Loucy (cell line): ENCODE data around the gene GAREM1.

Experiments used
- H2AFZ ChIP-seq: fragments of 200-600 bp; sonication (generic); 2 replicates; pipeline ENCODE4 v1.6.0; 2016; ENCODE audit warnings: antibody characterized with exemption, mild to moderate bottlenecking, low read length, moderate library complexity
- H3F3A ChIP-seq: fragments of 200-600 bp; 2 replicates; pipeline ENCODE4 v1.6.0; 2016; ENCODE audit warnings: antibody characterized with exemption, low read depth, mild to moderate bottlenecking
- H3K27me3 ChIP-seq: fragments of 200-600 bp; sonication (generic); 2 replicates; pipeline ENCODE4 v1.6.1; 2014; ENCODE audit warnings: low read length, mild to moderate bottlenecking; ENCODE audit not compliant: insufficient read depth, poor library complexity, severe bottlenecking
- H3K36me3 ChIP-seq: fragments of 200-600 bp; sonication (generic); 2 replicates; pipeline ENCODE4 v1.6.1; 2016; ENCODE audit warnings: low read length; ENCODE audit not compliant: insufficient read depth
- H3K4me1 ChIP-seq: fragments of 200-600 bp; sonication (generic); 2 replicates; pipeline ENCODE4 v1.5.1; 2014; ENCODE audit warnings: low read length, mild to moderate bottlenecking; ENCODE audit not compliant: insufficient read depth, poor library complexity, severe bottlenecking
- H3K4me2 ChIP-seq: fragments of 200-600 bp; sonication (generic); 2 replicates; pipeline ENCODE4 v1.6.0; 2014; ENCODE audit warnings: antibody characterized with exemption, low read length, low read depth, mild to moderate bottlenecking; ENCODE audit not compliant: poor library complexity, severe bottlenecking
- H3K4me3 ChIP-seq: fragments of 200-600 bp; sonication (generic); 2 replicates; pipeline ENCODE4 v1.5.1; 2014; ENCODE audit warnings: low read length, mild to moderate bottlenecking, mixed read lengths; ENCODE audit not compliant: poor library complexity, severe bottlenecking
- H3K79me2 ChIP-seq: fragments of 200-600 bp; sonication (generic); 2 replicates; pipeline ENCODE4 v1.6.1; 2014; ENCODE audit warnings: low read length; ENCODE audit not compliant: insufficient read depth
- H3K9ac ChIP-seq: fragments of 200-600 bp; sonication (generic); 2 replicates; pipeline ENCODE4 v1.6.0; 2014; ENCODE audit warnings: mild to moderate bottlenecking, low read depth, low read length, moderate library complexity; ENCODE audit not compliant: poor library complexity, severe bottlenecking
- H3K9me2 ChIP-seq: fragments of 200-600 bp; sonication (generic); replicated peaks from 2 replicates; pipeline ENCODE4 v1.6.1; 2016; ENCODE audit warnings: low read depth, low read length, mixed read lengths
- H3K9me3 ChIP-seq: fragments of 200-600 bp; sonication (generic); 2 replicates; pipeline ENCODE4 v1.6.1; 2014; ENCODE audit warnings: mild to moderate bottlenecking, antibody characterized with exemption, low read length, low read depth; ENCODE audit not compliant: insufficient read depth
- H4K20me1 ChIP-seq: fragments of 200-600 bp; sonication (generic); 2 replicates; pipeline ENCODE4 v1.6.0; 2014; ENCODE audit warnings: antibody characterized with exemption, low read length, mild to moderate bottlenecking; ENCODE audit not compliant: insufficient read depth, poor library complexity, severe bottlenecking
- EZH2phosphoT487 ChIP-seq: fragments of 200-600 bp; IDR thresholded peaks from 2 replicates; pipeline ENCODE4 v1.6.1; 2018; ENCODE audit warnings: antibody characterized with exemption, mild to moderate bottlenecking, moderate library complexity, borderline replicate concordance
- TF ChIP-seq, protein P1 (sequence below): fragments of 200-600 bp; sonication (generic); conservative IDR thresholded peaks from 2 replicates; pipeline ENCODE4 v1.5.1; 2014; ENCODE audit warnings: mild to moderate bottlenecking, antibody characterized with exemption, low read length

GAREM1 gene

GRCh38 chr18:32290810-32291209, 179.9 kb downstream of the GAREM1 start:
- H3K9ac ChIP-seq: no peak overlapping the region
- no peaks in the 10 kb centered on the region for H4K20me1 ChIP-seq
- no peak overlapping the region for H2AFZ ChIP-seq
- H3K4me3 ChIP-seq: no peak overlapping the region
- H3F3A ChIP-seq: no peaks in the 10 kb centered on the region
- no peaks in the 10 kb centered on the region for H3K4me1 ChIP-seq
- no peak for TF ChIP-seq EZH2phosphoT487
- H3K79me2 ChIP-seq: no peaks in the 10 kb centered on the region
- H3K4me2 ChIP-seq: no peak overlapping the region
- no peaks in the 10 kb centered on the region for H3K27me3 ChIP-seq
- H3K9me3 ChIP-seq: no peaks in the 10 kb centered on the region
- no peaks in the 10 kb centered on the region for H3K9me2 ChIP-seq
- no peaks in the 10 kb centered on the region for H3K36me3 ChIP-seq

- Histone ChIP-seq H3K9ac (no peak overlapping the region), H3F3A (no peaks in the 10 kb centered on the region), H3K4me2 (no peak overlapping the region), H3K79me2 (no peaks in the 10 kb centered on the region), H3K9me2 (no peaks in the 10 kb centered on the region), H3K27me3 (no peaks in the 10 kb centered on the region), H3K4me3 (no peak overlapping the region), H4K20me1 (no peaks in the 10 kb centered on the region), H2AFZ (no peak overlapping the region), H3K36me3 (no peaks in the 10 kb centered on the region), H3K9me3 (no peaks in the 10 kb centered on the region), H3K4me1 (no peaks in the 10 kb centered on the region)
- TF ChIP-seq EZH2phosphoT487: no peak
- TF ChIP-seq, protein P1, sequence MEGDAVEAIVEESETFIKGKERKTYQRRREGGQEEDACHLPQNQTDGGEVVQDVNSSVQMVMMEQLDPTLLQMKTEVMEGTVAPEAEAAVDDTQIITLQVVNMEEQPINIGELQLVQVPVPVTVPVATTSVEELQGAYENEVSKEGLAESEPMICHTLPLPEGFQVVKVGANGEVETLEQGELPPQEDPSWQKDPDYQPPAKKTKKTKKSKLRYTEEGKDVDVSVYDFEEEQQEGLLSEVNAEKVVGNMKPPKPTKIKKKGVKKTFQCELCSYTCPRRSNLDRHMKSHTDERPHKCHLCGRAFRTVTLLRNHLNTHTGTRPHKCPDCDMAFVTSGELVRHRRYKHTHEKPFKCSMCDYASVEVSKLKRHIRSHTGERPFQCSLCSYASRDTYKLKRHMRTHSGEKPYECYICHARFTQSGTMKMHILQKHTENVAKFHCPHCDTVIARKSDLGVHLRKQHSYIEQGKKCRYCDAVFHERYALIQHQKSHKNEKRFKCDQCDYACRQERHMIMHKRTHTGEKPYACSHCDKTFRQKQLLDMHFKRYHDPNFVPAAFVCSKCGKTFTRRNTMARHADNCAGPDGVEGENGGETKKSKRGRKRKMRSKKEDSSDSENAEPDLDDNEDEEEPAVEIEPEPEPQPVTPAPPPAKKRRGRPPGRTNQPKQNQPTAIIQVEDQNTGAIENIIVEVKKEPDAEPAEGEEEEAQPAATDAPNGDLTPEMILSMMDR: peak; percentile 85
Measured at GRCh38 chr18:32289483-32290075, 181.1 kb downstream of the GAREM1 start.

DNA sequence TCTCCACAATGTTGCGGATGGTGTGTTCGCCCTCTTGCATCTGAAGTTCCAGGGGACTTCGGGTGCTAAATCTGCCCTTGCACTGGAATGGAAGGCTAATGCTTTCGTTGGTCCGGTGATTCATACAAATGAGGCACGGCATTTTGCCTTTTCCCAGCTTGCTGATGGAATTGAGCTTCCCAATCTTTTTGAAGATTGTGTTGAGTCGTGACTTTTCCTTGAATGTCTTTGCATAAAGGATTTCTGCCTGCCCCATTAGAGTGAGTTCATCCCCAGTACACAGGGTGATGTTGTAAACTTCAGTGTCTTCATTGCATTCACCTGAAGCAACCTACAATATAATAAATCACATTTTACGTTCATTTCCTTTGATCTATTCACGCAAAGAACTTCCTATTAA, 182.8 kb downstream of the GAREM1 start:
- Histone ChIP-seq H3K9ac (no peak overlapping the region), H3K9me2 (no peaks in the 10 kb centered on the region), H3F3A (no peaks in the 10 kb centered on the region), H3K4me3 (no peak overlapping the region), H3K79me2 (no peaks in the 10 kb centered on the region), H3K4me1 (no peaks in the 10 kb centered on the region), H3K4me2 (no peak overlapping the region), H3K27me3 (no peaks in the 10 kb centered on the region), H2AFZ (no peak overlapping the region), H3K36me3 (no peaks in the 10 kb centered on the region), H3K9me3 (no peaks in the 10 kb centered on the region), H4K20me1 (no peaks in the 10 kb centered on the region)
- TF ChIP-seq, protein P1: no peak
- TF ChIP-seq EZH2phosphoT487: no peak

DNA sequence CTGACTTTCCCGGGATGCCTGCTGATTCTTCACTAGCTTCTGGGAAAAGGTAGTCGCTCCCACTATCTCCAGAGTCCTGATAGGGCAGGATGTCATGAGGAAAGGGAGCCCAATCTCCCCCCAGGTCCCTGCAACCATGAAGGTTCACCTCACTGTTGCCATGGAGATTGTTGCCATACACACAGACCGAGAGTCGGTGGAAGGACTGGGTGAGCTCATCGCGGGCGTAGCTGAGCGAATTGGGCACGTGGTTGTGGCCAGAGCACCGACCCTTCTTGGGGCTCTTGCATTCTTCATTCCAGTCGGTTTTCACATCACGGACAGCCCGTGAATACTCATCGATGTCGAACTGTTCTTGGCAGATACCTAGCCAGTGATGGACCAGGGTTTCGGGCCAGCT, 183.4 kb downstream of the GAREM1 start:
- no peaks in the 10 kb centered on the region for H3K9me2 ChIP-seq
- no peaks in the 10 kb centered on the region for H3K36me3 ChIP-seq
- no peaks in the 10 kb centered on the region for H3K9me3 ChIP-seq
- H3K4me1 ChIP-seq: no peaks in the 10 kb centered on the region
- no peaks in the 10 kb centered on the region for H3K27me3 ChIP-seq
- H3K9ac ChIP-seq: no peak overlapping the region
- H3K4me2 ChIP-seq: no peak overlapping the region
- TF ChIP-seq EZH2phosphoT487: no peak
- TF ChIP-seq, protein P1: no peak
- H3F3A ChIP-seq: no peaks in the 10 kb centered on the region
- H3K4me3 ChIP-seq: no peak overlapping the region
- H4K20me1 ChIP-seq: no peaks in the 10 kb centered on the region
- no peak overlapping the region for H2AFZ ChIP-seq
- H3K79me2 ChIP-seq: no peaks in the 10 kb centered on the region
